GM18907 (cell line): ENCODE data around the gene ATP5F1D.
"Not testable (repeated sequence)": the region's sequence is repeated elsewhere in the genome, so short reads cannot be mapped to it uniquely, and the experiment has no call there.

ENCODE experiments used
- ATAC-seq: cut with Tn5 transposase; IDR thresholded peaks from one replicate; pipeline ENCODE4 v1.9.1; 2021; ENCODE audit warnings: mild to moderate bottlenecking, moderate library complexity; ENCODE audit not compliant: unreplicated experiment

Gene ATP5F1D

GRCh38 chr19:1241417-1242095 lies at the start of gene ATP5F1D:
Gene ATP5F1D (plus strand): TSS chr19:1241751. CDS start chr19:1241851, 100 bp downstream.
- peak; percentile 53 for ATAC-seq

GRCh38 chr19:1199531-1199930 lies 42.0 kb upstream of the ATP5F1D start:
- ATAC-seq = no peak

GRCh38 chr19:1200614-1201013 lies 40.9 kb upstream of the ATP5F1D start:
- not testable (repeated sequence) for ATAC-seq

- ATAC-seq = peak; percentile 84
Observed at GRCh38 chr19:1205114-1206099, 36.1 kb upstream of the ATP5F1D start, which contains the start of gene STK11. Gene STK11 (plus strand): TSS chr19:1205778. CDS start chr19:1206914, 1,136 bp downstream.

- ATAC-seq = no peak
Observed at GRCh38 chr19:1206150-1206863, 35.2 kb upstream of the ATP5F1D start.

GRCh38 chr19:1206864-1207450 lies 34.6 kb upstream of the ATP5F1D start:
- no peak for ATAC-seq

GRCh38 chr19:1208830-1209229 lies 32.7 kb upstream of the ATP5F1D start:
- not testable (repeated sequence) for ATAC-seq

- ATAC-seq = no peak
Observed at GRCh38 chr19:1210227-1210538, 31.4 kb upstream of the ATP5F1D start.

GRCh38 chr19:1211494-1212234 lies 29.9 kb upstream of the ATP5F1D start:
- no peak for ATAC-seq

GRCh38 chr19:1213391-1214286 lies 27.9 kb upstream of the ATP5F1D start:
- ATAC-seq = peak; percentile 40

GRCh38 chr19:1214299-1214861 lies 27.2 kb upstream of the ATP5F1D start:
- no peak for ATAC-seq

GRCh38 chr19:1214862-1215731 lies 26.5 kb upstream of the ATP5F1D start:
- ATAC-seq = no peak

GRCh38 chr19:1216756-1217155 lies 24.8 kb upstream of the ATP5F1D start:
- no peak for ATAC-seq

GRCh38 chr19:1217366-1217765 lies 24.2 kb upstream of the ATP5F1D start:
- ATAC-seq = no peak

- no peak for ATAC-seq
Observed at GRCh38 chr19:1218751-1219567, 22.6 kb upstream of the ATP5F1D start.

GRCh38 chr19:1219786-1220476 lies 21.6 kb upstream of the ATP5F1D start:
- no peak for ATAC-seq
